GM10847 (cell line): ENCODE measurements around the gene ACAP2.

Experiments used
- POLR2A ChIP-seq: IDR thresholded peaks from 2 replicates; pipeline ENCODE4 v1.6.1; 2011; ENCODE audit not compliant: insufficient read length; ENCODE audit errors: extremely low read depth

Gene ACAP2

GRCh38 chr3:195450731-195451229 is 8.0 kb upstream of the ACAP2 start:
- no peak for TF ChIP-seq POLR2A

- TF ChIP-seq POLR2A = no peak
These were observed 5.5 kb upstream of the ACAP2 start for GRCh38 chr3:195448205-195448875.

- no peak for TF ChIP-seq POLR2A
These were observed 4.4 kb upstream of the ACAP2 start for GRCh38 chr3:195447201-195447600.

- no peak for TF ChIP-seq POLR2A
These were observed 3.5 kb upstream of the ACAP2 start for GRCh38 chr3:195446359-195446758.

- TF ChIP-seq POLR2A = no peak
These were observed 3.1 kb upstream of the ACAP2 start for GRCh38 chr3:195445885-195446284.

GRCh38 chr3:195443391-195443989 is 670 bp upstream of the ACAP2 start:
- no peak for TF ChIP-seq POLR2A

- no peak for TF ChIP-seq POLR2A
These were observed 738 bp downstream of the ACAP2 start for GRCh38 chr3:195441992-195442572.

- TF ChIP-seq POLR2A = no peak
These were observed 1.3 kb downstream of the ACAP2 start for GRCh38 chr3:195441476-195441991.

GRCh38 chr3:195441051-195441450 is 1.8 kb downstream of the ACAP2 start:
- no peak for TF ChIP-seq POLR2A

- TF ChIP-seq POLR2A = no peak
These were observed 2.4 kb downstream of the ACAP2 start for GRCh38 chr3:195440379-195440778.

- no peak for TF ChIP-seq POLR2A
These were observed 4.4 kb downstream of the ACAP2 start for GRCh38 chr3:195438371-195438770.

- TF ChIP-seq POLR2A = no peak
These were observed 17.0 kb downstream of the ACAP2 start for GRCh38 chr3:195425849-195426248.

GRCh38 chr3:195423818-195424217 is 19.0 kb downstream of the ACAP2 start:
- TF ChIP-seq POLR2A = no peak

- no peak for TF ChIP-seq POLR2A
These were observed 21.4 kb downstream of the ACAP2 start for GRCh38 chr3:195421400-195421799.

- no peak for TF ChIP-seq POLR2A
These were observed 26.0 kb downstream of the ACAP2 start for GRCh38 chr3:195416795-195417194.

- no peak for TF ChIP-seq POLR2A
These were observed 31.0 kb downstream of the ACAP2 start for GRCh38 chr3:195411836-195412235.
